DND-41 (cell line): Measurements from ENCODE around the gene ACOXL.

Experiments
- ATAC-seq: fragments of 200-7000 bp; cut with Tn5 transposase; 3 replicates; pipeline ENCODE4 v1.9.1; 2021; ENCODE audit warnings: low read depth; ENCODE audit not compliant: insufficient read depth
- DNase-seq: peaks from one replicate; pipeline ENCODE4 v3.0.0-alpha.2; 2020
- H2AFZ ChIP-seq: 2 replicates; pipeline ENCODE4 v1.6.0; 2012; ENCODE audit warnings: low read depth, low read length
- H3K27ac ChIP-seq: 2 replicates; pipeline ENCODE4 v1.5.1; 2012; ENCODE audit warnings: low read length, inconsistent platforms
- H3K27me3 ChIP-seq: fragments of 200-600 bp; sonication (generic); 2 replicates; pipeline ENCODE4 v1.6.0; 2012; ENCODE audit warnings: low read length, mild to moderate bottlenecking, inconsistent platforms; ENCODE audit not compliant: insufficient read depth, poor library complexity
- H3K36me3 ChIP-seq: 2 replicates; pipeline ENCODE4 v1.5.1; 2012; ENCODE audit warnings: low read length, inconsistent platforms; ENCODE audit not compliant: insufficient read depth
- H3K4me1 ChIP-seq: 2 replicates; pipeline ENCODE4 v1.5.1; 2012; ENCODE audit warnings: mild to moderate bottlenecking, low read length; ENCODE audit not compliant: insufficient read depth
- H3K4me2 ChIP-seq: 2 replicates; pipeline ENCODE4 v1.6.0; 2012; ENCODE audit warnings: mild to moderate bottlenecking, moderate library complexity, low read length, inconsistent platforms; ENCODE audit not compliant: insufficient read depth
- H3K4me3 ChIP-seq, 2 experiments: fragments of 200-600 bp in 1 of 2; shearing (Covaris generic) in 1 of 2; 2 replicates each; pipeline ENCODE4 v1.5.1; 2012 to 2016; ENCODE audit warnings: inconsistent platforms in 2 of 2, low read length in 2 of 2, mild to moderate bottlenecking in 2 of 2, low read depth in 1 of 2, moderate library complexity in 1 of 2
- H3K79me2 ChIP-seq: 2 replicates; pipeline ENCODE4 v1.6.0; 2012; ENCODE audit warnings: low read length, inconsistent platforms; ENCODE audit not compliant: insufficient read depth
- H3K9ac ChIP-seq: 2 replicates; pipeline ENCODE4 v1.6.0; 2012; ENCODE audit warnings: low read depth, mild to moderate bottlenecking, inconsistent platforms, low read length, moderate library complexity
- H3K9me3 ChIP-seq: 2 replicates; pipeline ENCODE4 v1.5.1; 2012; ENCODE audit warnings: low read length, moderate library complexity, mild to moderate bottlenecking, inconsistent platforms; ENCODE audit not compliant: insufficient read depth, severe bottlenecking
- H4K20me1 ChIP-seq: 2 replicates; pipeline ENCODE4 v1.6.0; 2012; ENCODE audit warnings: low read length; ENCODE audit not compliant: insufficient read depth
- EZH2 ChIP-seq: IDR thresholded peaks from 3 replicates; pipeline ENCODE4 v1.6.1; 2012; ENCODE audit warnings: borderline replicate concordance, low read depth, mild to moderate bottlenecking, moderate library complexity, low read length, inconsistent platforms; ENCODE audit not compliant: severe bottlenecking
- TF ChIP-seq, protein P1 (sequence below): IDR thresholded peaks from 2 replicates; pipeline ENCODE4 v1.5.1; 2012; ENCODE audit warnings: borderline replicate concordance, low read length, moderate library complexity, mild to moderate bottlenecking; ENCODE audit not compliant: poor library complexity, severe bottlenecking; ENCODE audit errors: extremely low read depth

Gene ACOXL

DNA sequence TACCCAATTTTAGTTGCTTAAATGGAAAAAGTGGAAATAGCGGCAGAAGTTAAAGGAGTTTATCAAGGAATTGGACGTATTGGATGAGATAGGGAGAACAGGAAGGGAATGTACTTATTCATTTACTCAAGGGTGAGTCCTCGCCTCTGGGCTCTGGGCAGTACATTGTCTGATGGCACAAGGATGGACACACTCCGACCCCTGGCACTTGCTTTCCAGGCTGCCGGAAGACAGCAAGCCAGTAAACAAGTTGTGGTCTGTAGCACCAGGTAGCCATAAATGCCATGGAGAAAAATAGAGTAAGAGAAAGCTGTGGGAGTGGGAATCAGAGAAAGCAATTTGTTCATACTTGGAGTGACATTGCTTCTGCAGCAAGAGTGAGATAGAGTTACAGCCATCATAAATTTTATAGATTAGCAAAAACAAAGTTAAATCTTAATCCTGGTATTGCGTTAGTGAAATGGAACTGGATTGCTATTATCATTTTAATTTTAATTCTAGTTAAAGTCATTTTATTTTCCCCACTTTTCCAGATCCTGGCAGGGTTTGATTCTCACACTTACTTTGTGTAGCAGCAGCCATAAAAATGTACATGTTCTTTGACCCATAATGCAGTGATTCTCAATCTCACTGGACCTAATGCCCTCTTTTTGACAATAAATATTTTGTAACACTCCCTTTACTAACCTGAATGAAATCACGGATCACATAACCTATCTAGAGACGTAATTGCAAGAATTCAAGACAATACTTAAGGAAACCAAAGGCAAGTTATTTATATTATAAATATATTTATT is 252.5 kb downstream of the ACOXL start:
- H3K9ac ChIP-seq: no peak overlapping the region
- ATAC-seq (no peak), DNase-seq (no peak)
- TF ChIP-seq, protein P1, sequence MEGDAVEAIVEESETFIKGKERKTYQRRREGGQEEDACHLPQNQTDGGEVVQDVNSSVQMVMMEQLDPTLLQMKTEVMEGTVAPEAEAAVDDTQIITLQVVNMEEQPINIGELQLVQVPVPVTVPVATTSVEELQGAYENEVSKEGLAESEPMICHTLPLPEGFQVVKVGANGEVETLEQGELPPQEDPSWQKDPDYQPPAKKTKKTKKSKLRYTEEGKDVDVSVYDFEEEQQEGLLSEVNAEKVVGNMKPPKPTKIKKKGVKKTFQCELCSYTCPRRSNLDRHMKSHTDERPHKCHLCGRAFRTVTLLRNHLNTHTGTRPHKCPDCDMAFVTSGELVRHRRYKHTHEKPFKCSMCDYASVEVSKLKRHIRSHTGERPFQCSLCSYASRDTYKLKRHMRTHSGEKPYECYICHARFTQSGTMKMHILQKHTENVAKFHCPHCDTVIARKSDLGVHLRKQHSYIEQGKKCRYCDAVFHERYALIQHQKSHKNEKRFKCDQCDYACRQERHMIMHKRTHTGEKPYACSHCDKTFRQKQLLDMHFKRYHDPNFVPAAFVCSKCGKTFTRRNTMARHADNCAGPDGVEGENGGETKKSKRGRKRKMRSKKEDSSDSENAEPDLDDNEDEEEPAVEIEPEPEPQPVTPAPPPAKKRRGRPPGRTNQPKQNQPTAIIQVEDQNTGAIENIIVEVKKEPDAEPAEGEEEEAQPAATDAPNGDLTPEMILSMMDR: no peak
- no peak for TF ChIP-seq EZH2
- H4K20me1 ChIP-seq: no peaks in the 10 kb centered on the region
- H3K9me3 ChIP-seq: no peaks in the 10 kb centered on the region
- no peak overlapping the region for H3K27ac ChIP-seq
- H3K4me3 ChIP-seq: no peak overlapping the region
- H2AFZ ChIP-seq: no peak overlapping the region
- H3K36me3 ChIP-seq: no peaks in the 10 kb centered on the region
- H3K27me3 ChIP-seq: no peaks in the 10 kb centered on the region
- H3K4me2 ChIP-seq: no peak overlapping the region
- H3K4me1 ChIP-seq: peaks cover 10% of the 10 kb centered on the region
- H3K79me2 ChIP-seq: no peaks in the 10 kb centered on the region

DNA sequence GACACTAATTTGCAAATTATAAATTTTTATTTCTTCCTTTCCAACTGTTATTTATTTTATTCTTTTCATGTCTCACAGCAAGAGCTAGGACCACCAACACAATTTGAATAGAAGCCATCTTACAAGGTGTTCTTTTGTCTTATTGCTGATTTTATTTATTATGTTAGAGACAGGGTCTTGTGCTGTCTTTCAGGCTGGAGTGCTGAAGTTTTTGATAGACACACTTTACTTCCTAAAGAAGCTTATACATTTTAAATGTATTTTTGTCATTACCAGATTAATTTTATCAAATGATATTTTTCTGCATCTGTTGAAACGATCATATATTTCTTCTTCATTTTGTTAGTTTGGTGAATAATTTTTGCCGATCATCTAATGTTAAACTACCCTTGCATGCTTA is 258.1 kb downstream of the ACOXL start:
- Histone ChIP-seq H3K9ac (no peak overlapping the region), H3K9me3 (peaks cover 6% of the 10 kb centered on the region), H3K36me3 (no peaks in the 10 kb centered on the region), H3K79me2 (no peaks in the 10 kb centered on the region), H3K4me2 (no peak overlapping the region), H3K4me1 (peaks cover 30% of the 10 kb centered on the region), H4K20me1 (no peaks in the 10 kb centered on the region), H3K27ac (no peak overlapping the region), H3K4me3 (no peak overlapping the region), H3K27me3 (no peaks in the 10 kb centered on the region), H2AFZ (no peak overlapping the region)
- ATAC-seq: no peak
- TF ChIP-seq EZH2: no peak
- TF ChIP-seq, protein P1: no peak
- DNase-seq: no peak

DNA sequence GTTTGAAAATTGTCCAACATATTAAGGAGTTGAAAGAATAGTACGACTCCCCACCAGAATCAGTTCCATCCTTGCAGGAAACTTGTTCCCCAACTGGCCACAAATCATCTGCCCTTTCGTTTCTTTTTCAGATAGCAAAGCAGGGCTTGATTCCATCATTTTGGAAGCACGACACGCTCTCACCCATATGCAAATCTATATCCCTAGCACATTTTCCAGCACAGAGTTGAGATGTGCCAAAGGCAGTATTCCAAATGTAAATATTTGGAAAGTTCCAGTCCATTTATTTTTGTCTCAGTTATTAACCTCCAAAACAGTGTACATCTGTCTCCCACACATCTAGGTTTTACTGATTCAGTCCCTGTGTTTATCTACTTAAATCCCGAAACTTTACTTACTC is 259.5 kb downstream of the ACOXL start:
- no peak overlapping the region for H2AFZ ChIP-seq
- H3K27me3 ChIP-seq: no peaks in the 10 kb centered on the region
- H3K36me3 ChIP-seq: no peaks in the 10 kb centered on the region
- no peak overlapping the region for H3K27ac ChIP-seq
- no peak overlapping the region for H3K4me3 ChIP-seq
- H3K9me3 ChIP-seq: peaks cover 6% of the 10 kb centered on the region
- DNase-seq: no peak
- H3K79me2 ChIP-seq: no peaks in the 10 kb centered on the region
- H4K20me1 ChIP-seq: no peaks in the 10 kb centered on the region
- peaks cover 30% of the 10 kb centered on the region for H3K4me1 ChIP-seq
- H3K4me2 ChIP-seq: no peak overlapping the region
- H3K9ac ChIP-seq: no peak overlapping the region
- no peak for TF ChIP-seq EZH2
- TF ChIP-seq, protein P1: no peak
- ATAC-seq: no peak
